Activated naive CD8-positive, alpha-beta T cell treated with anti-CD3 and anti-CD28 coated beads, Interleukin-2, amount 50 U/mL, for 16 hours (primary cell): Measurements from ENCODE around the gene WWOX.

Experiments used
- DNase-seq: peaks from one replicate; pipeline ENCODE4 v3.0.0-alpha.2; 2020; ENCODE audit warnings: low read depth, low spot score

Gene WWOX

GRCh38 chr16:78897299-78897698, 797.8 kb downstream of the WWOX start:
- no peak for DNase-seq

GRCh38 chr16:78900044-78900811, 800.8 kb downstream of the WWOX start:
- DNase-seq, result no peak

- DNase-seq, result no peak
These were observed 801.5 kb downstream of the WWOX start for GRCh38 chr16:78900966-78901365.

- no peak for DNase-seq
These were observed 802.9 kb downstream of the WWOX start for GRCh38 chr16:78902321-78902720.

GRCh38 chr16:78903237-78903636, 803.8 kb downstream of the WWOX start:
- DNase-seq, result no peak

- no peak for DNase-seq
These were observed 804.4 kb downstream of the WWOX start for GRCh38 chr16:78903843-78904242.

- DNase-seq, result no peak
These were observed 806.7 kb downstream of the WWOX start for GRCh38 chr16:78906135-78906534.

- DNase-seq, result no peak
These were observed 809.8 kb downstream of the WWOX start for GRCh38 chr16:78909226-78909625.

GRCh38 chr16:78915811-78916345, 816.4 kb downstream of the WWOX start:
- no peak for DNase-seq

- DNase-seq, result no peak
These were observed 817.6 kb downstream of the WWOX start for GRCh38 chr16:78916928-78917545.

- no peak for DNase-seq
These were observed 819.4 kb downstream of the WWOX start for GRCh38 chr16:78918805-78919305.

GRCh38 chr16:78919852-78920251, 820.4 kb downstream of the WWOX start:
- DNase-seq, result no peak

GRCh38 chr16:78920621-78921020, 821.2 kb downstream of the WWOX start:
- no peak for DNase-seq

GRCh38 chr16:78925083-78925767, 825.8 kb downstream of the WWOX start:
- no peak for DNase-seq

GRCh38 chr16:78926723-78927210, 827.3 kb downstream of the WWOX start:
- DNase-seq, result no peak

GRCh38 chr16:78927766-78928165, 828.3 kb downstream of the WWOX start:
- DNase-seq, result no peak

GRCh38 chr16:78929841-78930240, 830.4 kb downstream of the WWOX start:
- no peak for DNase-seq

GRCh38 chr16:78930561-78930960, 831.1 kb downstream of the WWOX start:
- no peak for DNase-seq

GRCh38 chr16:78931267-78931666, 831.8 kb downstream of the WWOX start:
- no peak for DNase-seq

- DNase-seq, result no peak
These were observed 832.2 kb downstream of the WWOX start for GRCh38 chr16:78931678-78932077.

GRCh38 chr16:78932355-78932943, 833.0 kb downstream of the WWOX start:
- DNase-seq, result no peak

- no peak for DNase-seq
These were observed 836.6 kb downstream of the WWOX start for GRCh38 chr16:78936060-78936459.
